Aorta (tissue), 5 donors: ENCODE data around the gene GRIFIN. TPM values are rescaled to one million over a fixed set of nuclear protein-coding genes. Genes with fewer than 3 reads are reported as not detected.

Experiments
- ATAC-seq: fragments of 200-7000 bp; cut with Tn5 transposase; one replicate; pipeline ENCODE4 v1.9.1; 2022; ENCODE audit warnings: moderate library complexity; ENCODE audit not compliant: low FRiP score
- DNase-seq, 2 donors: peaks; one replicate each; pipeline ENCODE4 v3.0.0-alpha.2; 2020
- H3K27ac ChIP-seq, 2 donors: one replicate each; pipeline ENCODE4 v1.5.1; 2013; ENCODE audit warnings: low read length in 2 of 2, mild to moderate bottlenecking in 2 of 2, moderate library complexity in 2 of 2, control low read depth in 1 of 2, inconsistent platforms in 1 of 2, low read depth in 1 of 2
- H3K27me3 ChIP-seq, 2 donors: one replicate each; pipeline ENCODE4 v1.6.1; 2013; ENCODE audit warnings: control low read depth in 1 of 2, low read length in 1 of 2, mild to moderate bottlenecking in 1 of 2, moderate library complexity in 1 of 2; ENCODE audit not compliant: insufficient read depth in 2 of 2, control insufficient read depth in 1 of 2
- H3K36me3 ChIP-seq, 2 donors: one replicate each; pipeline ENCODE4 v1.6.1; 2013; ENCODE audit warnings: control low read depth in 1 of 2, low read length in 1 of 2, mild to moderate bottlenecking in 1 of 2; ENCODE audit not compliant: insufficient read depth in 2 of 2, control insufficient read depth in 1 of 2
- H3K4me1 ChIP-seq, 2 donors: one replicate each; pipeline ENCODE4 v1.6.1; 2013; ENCODE audit warnings: low read length in 2 of 2, control low read depth in 1 of 2, mild to moderate bottlenecking in 1 of 2, moderate library complexity in 1 of 2; ENCODE audit not compliant: insufficient read depth in 2 of 2, control insufficient read depth in 1 of 2
- H3K4me3 ChIP-seq, 2 donors: one replicate each; pipeline ENCODE4 v1.5.1; 2013; ENCODE audit warnings: low read length in 2 of 2, control low read depth in 1 of 2, mild to moderate bottlenecking in 1 of 2
- H3K9me3 ChIP-seq: one replicate; pipeline ENCODE4 v1.6.1; 2013; ENCODE audit warnings: mild to moderate bottlenecking, low read length; ENCODE audit not compliant: control insufficient read depth
- WGBS, 2 donors: extraction: QIAGEN DNeasy Blood & Tissue Kit; methylation state at CpG; one replicate each; pipeline ENCODE4 v1.1.7; 2013; 5-methylcytosine and 5-hydroxymethylcytosine counted together
- intact Hi-C, 2 donors: fragments of 100-400 bp; cut with DNase I; formaldehyde crosslinking; loops; one replicate each; pipeline versions ENCODE4 v1.14.2 to v1.15.0; 2022
- polyA plus RNA-seq, 2 donors: library from polyadenylated mRNA; stranded (reverse); fragments of 200-250 nt; gene quantifications; one replicate each; pipeline ENCODE4 v1.2.3, GENCODE V29; 2013
- total RNA-seq, 2 donors: library from RNA; stranded (reverse); fragmentation: NEBNext Ultra II Directional; extraction: Animal tissue kit (Norgen Biotek cat#: 25700); gene quantifications; one replicate each; pipeline ENCODE4 v1.2.1, GENCODE V29; 2021
- donor health status: healthy with polysubstance abuse.
- donor health status: Bipolar disorder and iron deficiency.
- donor health status: DM: no; HTN: no; CAD: no.
- donor health status: DM: no; HTN: no; CAD: no.
- donor health status: DM: yes; HTN: yes; CAD: no.

GRIFIN gene
- total and polyA plus RNA-seq, 4 donors: not detected

DNA sequence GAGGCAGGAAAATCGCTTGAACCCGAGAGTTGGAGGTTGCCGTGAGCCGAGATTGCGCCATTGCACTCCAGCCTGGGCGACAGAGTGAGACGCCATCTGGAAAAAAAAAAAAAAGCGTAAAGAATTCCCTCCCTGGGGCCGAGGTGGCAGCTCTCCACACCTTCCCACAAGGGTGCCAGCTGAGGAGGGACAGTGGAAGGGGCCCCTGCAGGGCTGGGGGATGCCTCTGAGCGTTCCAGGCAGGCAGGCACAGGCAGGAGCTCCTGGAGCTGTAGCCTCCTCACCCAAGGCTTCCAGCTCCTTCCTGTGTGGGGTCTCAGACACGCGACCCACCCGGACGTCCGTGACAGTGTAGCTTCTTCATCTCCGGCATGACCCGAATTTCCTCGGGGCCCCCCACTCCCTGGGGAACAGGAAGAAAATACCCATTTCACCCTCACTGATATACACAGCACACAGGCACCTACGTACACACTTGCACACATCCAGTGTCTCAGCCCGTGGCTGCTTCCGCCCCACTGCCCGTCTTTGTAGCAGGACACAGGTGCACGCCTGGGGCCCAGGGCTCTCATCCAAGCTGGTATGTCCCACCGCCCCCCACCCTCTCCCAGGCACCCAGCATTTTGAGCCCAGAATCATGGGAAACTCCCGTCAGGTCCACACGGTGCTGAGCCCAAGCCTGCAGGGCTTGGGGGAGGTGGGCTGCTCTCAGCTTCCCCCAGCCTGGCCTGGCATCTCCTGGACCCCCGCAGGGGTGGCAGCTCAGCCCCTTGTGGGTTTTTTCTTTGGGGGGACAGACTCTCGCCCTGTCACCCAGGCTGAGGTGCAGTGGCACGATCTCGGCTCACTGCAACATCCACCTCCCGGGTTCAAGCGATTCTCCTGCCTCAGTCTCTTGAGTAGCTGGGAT lies 25.7 kb downstream of the GRIFIN start:
- 61 to 62% methylated on average over 31 to 32 of the region's 32 CpGs for WGBS, 2 donors
- no peaks in the 10 kb centered on the region for H3K27me3 ChIP-seq
- H3K4me3 ChIP-seq: no peak overlapping the region
- ATAC-seq (no peak), DNase-seq (no peak)
- no peaks in the 10 kb centered on the region for H3K9me3 ChIP-seq
- H3K36me3 ChIP-seq: no peaks in the 10 kb centered on the region
- no peaks in the 10 kb centered on the region for H3K4me1 ChIP-seq
- intact Hi-C loops: loop anchor here (5.0 kb wide), 1 partner anchor 232 kb away; no protein-coding TSS in a partner anchor
- no peak overlapping the region for H3K27ac ChIP-seq

DNA sequence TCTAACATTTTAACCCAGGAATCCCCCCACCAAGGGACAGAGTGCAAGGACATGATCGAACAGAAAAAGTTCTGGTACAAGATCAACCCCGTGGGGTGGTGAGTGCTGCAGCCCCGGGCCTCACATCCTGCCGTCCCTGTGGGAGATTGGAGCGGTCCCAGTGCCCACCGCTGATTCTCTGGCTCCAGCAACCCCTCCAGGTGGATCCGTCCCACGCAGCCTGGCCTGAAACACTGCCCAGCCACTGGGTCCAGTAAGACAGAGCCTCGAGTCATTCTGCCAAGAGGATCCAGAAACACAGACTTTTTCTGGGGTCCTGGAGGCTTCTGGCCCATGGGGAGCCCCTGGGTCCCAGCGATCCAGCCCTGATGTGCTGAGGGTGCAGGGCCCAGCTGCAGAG lies 29.5 kb downstream of the GRIFIN start:
- WGBS, 2 donors: 82 to 83% methylated on average over 10 of the region's 10 CpGs
- intact Hi-C loops: no loop called here
- H3K27ac ChIP-seq: no peak overlapping the region

DNA sequence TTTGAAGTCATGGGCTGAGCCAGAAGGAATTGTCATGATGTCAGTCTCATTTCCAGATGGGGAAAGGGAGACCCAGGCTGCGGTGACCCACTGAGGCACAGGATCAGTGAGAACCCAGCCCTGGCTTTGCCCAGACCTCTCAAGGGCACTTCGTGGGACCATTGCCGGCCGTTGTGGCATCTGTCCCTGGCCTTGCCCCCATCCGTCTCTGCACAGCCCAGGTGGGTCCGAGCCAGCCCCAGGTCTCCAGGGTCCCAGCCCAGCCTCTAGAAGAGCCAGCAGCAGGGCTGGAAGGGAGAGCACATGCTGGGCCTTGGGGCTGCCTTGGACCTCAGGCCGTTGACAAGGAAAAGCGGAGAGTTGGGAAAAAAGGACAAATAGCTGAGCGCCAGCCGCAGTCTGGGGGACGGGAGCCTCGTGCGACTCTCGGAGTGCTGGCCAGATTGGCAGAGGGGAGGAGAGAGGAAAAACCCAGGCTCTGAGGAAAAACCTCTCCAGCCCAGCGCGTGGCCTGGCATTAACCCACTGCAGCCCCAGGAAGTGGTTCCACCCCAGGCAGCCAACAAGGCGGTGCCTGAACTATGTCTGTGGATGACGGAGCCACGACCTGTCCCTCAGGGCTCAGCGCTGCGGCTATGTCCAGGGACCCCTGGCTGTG lies 30.2 kb downstream of the GRIFIN start:
- Histone ChIP-seq H3K27ac (no peak overlapping the region), H3K9me3 (no peaks in the 10 kb centered on the region), H3K4me1 (no peaks in the 10 kb centered on the region), H3K4me3 (no peak overlapping the region), H3K36me3 (no peaks in the 10 kb centered on the region), H3K27me3 (no peaks in the 10 kb centered on the region)
- peak; percentile 40 for ATAC-seq
- no peak for DNase-seq
- WGBS, 2 donors: 71 to 78% methylated on average over 21 of the region's 21 CpGs
- intact Hi-C loops: no loop called here

More for the DNA sequence above, 29.5 kb downstream of the GRIFIN start:
- no peak for ATAC-seq
- H3K4me3 ChIP-seq: no peak overlapping the region
- DNase-seq: no peak
- no peaks in the 10 kb centered on the region for H3K9me3 ChIP-seq
- H3K27me3 ChIP-seq: no peaks in the 10 kb centered on the region
- no peaks in the 10 kb centered on the region for H3K36me3 ChIP-seq
- no peaks in the 10 kb centered on the region for H3K4me1 ChIP-seq

DNA sequence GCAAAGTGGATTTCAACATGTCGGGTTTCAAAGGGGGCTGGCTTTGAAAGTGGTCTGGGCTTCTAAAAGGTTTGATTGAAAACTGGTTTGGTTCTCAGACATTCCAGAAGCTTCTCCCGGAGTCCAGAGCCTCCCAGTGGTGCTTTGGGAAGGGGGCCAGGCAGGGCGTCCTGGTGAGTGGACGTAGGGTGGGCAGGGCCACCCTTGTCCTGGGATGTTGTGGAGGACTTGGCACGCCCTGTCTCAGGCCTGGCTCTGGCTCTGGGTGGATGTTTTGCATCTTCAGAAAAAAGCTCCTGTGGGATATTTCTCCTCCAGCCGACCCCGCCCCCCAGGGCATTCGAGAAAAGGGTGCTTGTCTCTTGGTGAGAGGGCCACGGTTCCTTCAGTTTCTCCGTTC lies 31.2 kb downstream of the GRIFIN start:
- H3K27me3 ChIP-seq: no peaks in the 10 kb centered on the region
- 74 to 75% methylated on average over 10 of the region's 10 CpGs for WGBS, 2 donors
- H3K4me1 ChIP-seq: no peaks in the 10 kb centered on the region
- intact Hi-C loops: no loop called here
- H3K36me3 ChIP-seq: no peaks in the 10 kb centered on the region
- DNase-seq (no peak), ATAC-seq (peak; percentile 49)
- no peaks in the 10 kb centered on the region for H3K9me3 ChIP-seq
- H3K4me3 ChIP-seq: no peak overlapping the region
- H3K27ac ChIP-seq: no peak overlapping the region

DNA sequence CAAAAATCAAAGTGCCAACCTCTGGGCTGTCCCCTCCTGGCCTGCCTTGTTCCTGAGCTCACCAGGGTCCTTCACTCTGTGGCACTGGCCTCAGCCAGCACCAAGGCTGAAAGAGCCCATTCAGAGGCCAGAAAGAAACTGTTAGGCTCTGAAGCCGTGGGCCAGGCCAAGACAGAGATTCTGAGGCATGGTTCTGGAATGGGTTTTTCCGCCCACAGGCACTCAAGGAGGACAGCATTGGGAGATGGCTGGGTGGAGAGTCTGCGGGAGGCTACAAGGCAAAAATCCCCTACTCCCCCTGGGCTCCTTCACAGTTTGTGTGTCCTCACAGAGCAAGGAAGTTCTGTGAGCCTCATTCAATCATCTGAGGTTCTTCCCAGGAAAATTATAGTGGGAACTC lies 31.7 kb downstream of the GRIFIN start:
- peak; percentile 67 for ATAC-seq
- Histone ChIP-seq H3K27me3 (no peaks in the 10 kb centered on the region), H3K27ac (no peak overlapping the region), H3K36me3 (no peaks in the 10 kb centered on the region), H3K4me3 (no peak overlapping the region), H3K9me3 (no peaks in the 10 kb centered on the region), H3K4me1 (no peaks in the 10 kb centered on the region)
- 53 to 58% methylated on average over 3 of the region's 3 CpGs for WGBS, 2 donors
- intact Hi-C loops: no loop called here
- no peak for DNase-seq

DNA sequence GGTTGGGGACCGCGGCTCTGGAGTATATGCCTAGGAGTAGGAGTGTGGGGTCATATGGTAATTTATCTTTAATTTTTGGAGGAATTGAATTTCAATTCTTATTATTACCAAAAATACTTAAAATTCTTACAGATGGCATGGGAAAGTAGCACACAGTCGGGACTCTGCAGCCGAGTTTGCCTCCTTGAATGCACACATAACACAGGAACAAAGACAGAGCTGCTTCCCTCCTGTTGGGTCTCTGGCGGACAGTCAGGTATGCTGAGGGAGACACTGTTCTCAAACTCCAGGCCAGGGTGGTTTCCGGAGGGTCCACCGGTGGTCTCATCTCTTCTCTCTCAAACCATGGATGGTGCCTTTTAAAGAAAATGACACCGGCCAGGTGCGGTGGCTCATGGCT lies 32.7 kb downstream of the GRIFIN start:
- Histone ChIP-seq H3K4me3 (no peak overlapping the region), H3K36me3 (no peaks in the 10 kb centered on the region), H3K4me1 (no peaks in the 10 kb centered on the region), H3K27me3 (no peaks in the 10 kb centered on the region), H3K27ac (no peak overlapping the region), H3K9me3 (no peaks in the 10 kb centered on the region)
- ATAC-seq (no peak), DNase-seq (no peak)
- WGBS, 2 donors: 92 to 96% methylated on average over 9 of the region's 9 CpGs
- intact Hi-C loops: no loop called here

DNA sequence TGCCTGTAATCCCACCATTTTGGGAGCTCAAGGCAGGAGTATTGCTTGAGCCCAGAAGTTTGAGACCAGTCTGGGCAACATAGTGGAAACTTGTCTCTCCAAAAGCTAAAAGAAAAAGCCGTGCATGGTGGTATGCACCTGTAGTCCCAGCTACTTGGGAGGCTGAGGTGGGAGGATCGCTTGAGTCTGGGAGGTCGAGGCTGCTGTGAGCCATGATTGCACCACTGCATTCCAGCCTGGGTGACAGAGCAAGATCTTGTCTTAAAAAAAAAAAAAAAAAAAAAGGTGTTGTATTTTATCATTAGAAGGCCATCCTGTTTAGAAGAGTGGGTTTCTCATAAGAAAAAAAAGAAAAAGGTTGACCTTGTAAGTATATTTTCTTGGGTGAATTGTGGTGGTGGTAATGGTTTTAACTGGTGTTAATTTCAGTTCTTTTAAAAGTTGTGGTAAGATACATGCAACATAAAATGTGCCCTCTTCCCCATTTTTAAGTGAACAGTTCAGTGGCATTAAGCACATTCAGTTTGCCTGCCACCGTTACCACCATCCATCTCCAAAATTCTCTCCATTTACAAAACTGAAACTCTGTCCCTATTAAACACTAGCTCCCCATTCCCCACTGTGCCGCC lies 34.7 kb downstream of the GRIFIN start:
- Histone ChIP-seq H3K27ac (no peak overlapping the region), H3K36me3 (no peaks in the 10 kb centered on the region), H3K4me1 (no peaks in the 10 kb centered on the region), H3K27me3 (no peaks in the 10 kb centered on the region), H3K9me3 (no peaks in the 10 kb centered on the region), H3K4me3 (no peak overlapping the region)
- WGBS, 2 donors: 94 to 95% methylated on average over 5 of the region's 5 CpGs
- DNase-seq: no peak
- intact Hi-C loops: no loop called here
- ATAC-seq: no peak

DNA sequence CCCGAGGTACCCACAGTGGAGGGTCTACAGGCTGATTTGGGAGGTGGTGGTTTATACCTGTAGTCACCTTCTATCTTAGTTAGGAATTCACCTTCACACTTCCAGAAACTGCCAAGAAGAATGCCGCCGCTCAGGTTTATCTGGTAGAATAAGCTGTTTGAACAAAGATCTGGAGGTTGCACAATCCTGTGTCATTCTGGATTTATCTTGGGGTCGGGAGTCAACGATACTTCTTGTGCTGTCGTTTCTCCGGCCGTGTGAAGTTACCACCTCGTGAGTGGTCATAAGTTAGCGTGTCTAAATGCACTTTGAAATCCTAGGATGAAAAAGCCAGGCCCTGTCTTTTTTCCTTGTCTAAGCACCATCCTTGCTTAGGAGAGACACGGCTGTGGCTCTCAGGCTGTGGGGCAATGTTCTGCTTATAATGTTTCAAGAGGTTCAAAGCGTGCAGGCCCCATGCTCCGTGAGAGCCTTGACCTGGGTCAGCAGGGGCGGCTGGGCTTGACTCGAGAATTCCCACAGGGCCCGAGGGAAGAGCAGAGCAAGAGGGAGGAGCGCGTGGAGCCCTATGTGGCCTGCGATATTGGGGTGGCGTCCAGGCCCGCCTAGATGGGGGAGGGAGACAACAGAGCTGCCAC lies 35.5 kb downstream of the GRIFIN start:
- H3K27me3 ChIP-seq: no peaks in the 10 kb centered on the region
- ATAC-seq: no peak
- H3K4me1 ChIP-seq: no peaks in the 10 kb centered on the region
- intact Hi-C loops: no loop called here
- H3K36me3 ChIP-seq: no peaks in the 10 kb centered on the region
- no peak overlapping the region for H3K27ac ChIP-seq
- no peak overlapping the region for H3K4me3 ChIP-seq
- WGBS, 2 donors: 80 to 82% methylated on average over 21 of the region's 21 CpGs
- no peak for DNase-seq
- H3K9me3 ChIP-seq: no peaks in the 10 kb centered on the region
